ENCODE data around the gene CXCL10.
A peak's percentile ranks its signal among the peaks of the same experiment; 100 is the strongest.
"Not testable (repeated sequence)": the region's sequence is repeated elsewhere in the genome, so short reads cannot be mapped to it uniquely, and the experiment has no call there.

The CXCL10 gene

GRCh38 chr4:76049860-76050416, 26.6 kb upstream of the CXCL10 start:
- intact Hi-C loops (cut with micrococcal nuclease); H3K4me1 Mint-ChIP-seq (ENCODE audit: low read depth); H3K27me3 Mint-ChIP-seq; H3K36me3 Mint-ChIP-seq (ENCODE audit: low read depth); H3K27ac Mint-ChIP-seq; H3K4me3 Mint-ChIP-seq; H3K9me3 Mint-ChIP-seq: not testable (repeated sequence)

GRCh38 chr4:76044686-76045085, 21.4 kb upstream of the CXCL10 start:
- H3K9me3 Mint-ChIP-seq; intact Hi-C loops (cut with micrococcal nuclease); H3K27ac Mint-ChIP-seq; H3K27me3 Mint-ChIP-seq; H3K4me1 Mint-ChIP-seq (ENCODE audit: low read depth); H3K36me3 Mint-ChIP-seq (ENCODE audit: low read depth); H3K4me3 Mint-ChIP-seq: not testable (repeated sequence)

- H3K27me3 Mint-ChIP-seq; intact Hi-C loops (cut with micrococcal nuclease); H3K27ac Mint-ChIP-seq: not testable (repeated sequence)
Observed at GRCh38 chr4:76043306-76043705, 20.0 kb upstream of the CXCL10 start.

GRCh38 chr4:76042241-76042998, 19.1 kb upstream of the CXCL10 start:
- not testable (repeated sequence) for H3K27ac Mint-ChIP-seq, H3K4me3 Mint-ChIP-seq

More at GRCh38 chr4:76043306-76043705, 20.0 kb upstream of the CXCL10 start:
- not testable (repeated sequence) for H3K36me3 Mint-ChIP-seq (ENCODE audit: low read depth); H3K9me3 Mint-ChIP-seq; H3K4me1 Mint-ChIP-seq (ENCODE audit: low read depth); H3K4me3 Mint-ChIP-seq

GRCh38 chr4:76036855-76037254, 13.6 kb upstream of the CXCL10 start:
- H3K9me3 Mint-ChIP-seq: no peaks in the 10 kb centered on the region
- no peaks in the 10 kb centered on the region for H3K4me1 Mint-ChIP-seq (ENCODE audit: low read depth)
- H3K36me3 Mint-ChIP-seq (ENCODE audit: low read depth): no peaks in the 10 kb centered on the region
- intact Hi-C loops (cut with micrococcal nuclease): no loop called here
- no peaks in the 10 kb centered on the region for H3K27me3 Mint-ChIP-seq
- no peak overlapping the region for H3K27ac Mint-ChIP-seq
- no peak overlapping the region for H3K4me3 Mint-ChIP-seq

More at GRCh38 chr4:76042241-76042998, 19.1 kb upstream of the CXCL10 start:
- H3K36me3 Mint-ChIP-seq (ENCODE audit: low read depth); H3K9me3 Mint-ChIP-seq; H3K4me1 Mint-ChIP-seq (ENCODE audit: low read depth); intact Hi-C loops (cut with micrococcal nuclease); H3K27me3 Mint-ChIP-seq: not testable (repeated sequence)

DNA sequence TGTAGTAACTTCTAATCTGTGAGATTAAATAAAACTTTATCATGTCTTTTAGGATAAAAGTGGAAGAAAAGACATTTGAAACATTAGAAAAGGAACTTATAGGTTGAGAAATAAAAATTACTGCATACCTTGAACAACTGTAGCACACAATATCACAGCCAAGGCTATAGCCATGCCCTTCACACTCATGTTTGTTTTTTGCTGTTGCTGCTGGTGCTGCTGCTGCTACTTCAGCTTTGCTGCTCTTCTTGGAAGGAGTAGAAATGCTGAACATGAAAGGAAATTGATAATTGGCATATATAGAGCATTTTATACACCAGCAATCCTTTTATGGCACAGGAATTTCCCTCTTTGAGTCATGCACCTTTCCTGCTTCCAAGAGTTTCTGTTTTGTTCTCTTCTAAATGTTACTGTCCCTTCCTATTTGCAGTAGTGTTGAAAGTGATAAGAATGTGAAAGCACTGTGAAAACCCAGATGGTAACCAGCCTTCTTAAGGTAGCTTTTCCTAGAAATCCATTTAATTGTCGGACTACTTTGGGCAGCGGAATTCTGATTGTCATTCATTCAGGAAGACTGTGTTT, 12.6 kb upstream of the CXCL10 start, which contains the start of gene CXCL11:
Gene CXCL11, minus strand, starts transcription at position 272 of the 582 bp plus-strand sequence. Its CDS starts 83 bp downstream, at position 189.
- H3K27me3 Mint-ChIP-seq: no peaks in the 10 kb centered on the region
- no peak within 1 kb of the TSS for H3K4me3 Mint-ChIP-seq
- H3K36me3 Mint-ChIP-seq (ENCODE audit: low read depth): no peaks in the 10 kb centered on the region
- no peaks in the 10 kb centered on the region for H3K9me3 Mint-ChIP-seq
- no peaks in the 10 kb centered on the region for H3K4me1 Mint-ChIP-seq (ENCODE audit: low read depth)
- intact Hi-C loops (cut with micrococcal nuclease): no loop called here
- H3K27ac Mint-ChIP-seq: no peak within 1 kb of the TSS

DNA sequence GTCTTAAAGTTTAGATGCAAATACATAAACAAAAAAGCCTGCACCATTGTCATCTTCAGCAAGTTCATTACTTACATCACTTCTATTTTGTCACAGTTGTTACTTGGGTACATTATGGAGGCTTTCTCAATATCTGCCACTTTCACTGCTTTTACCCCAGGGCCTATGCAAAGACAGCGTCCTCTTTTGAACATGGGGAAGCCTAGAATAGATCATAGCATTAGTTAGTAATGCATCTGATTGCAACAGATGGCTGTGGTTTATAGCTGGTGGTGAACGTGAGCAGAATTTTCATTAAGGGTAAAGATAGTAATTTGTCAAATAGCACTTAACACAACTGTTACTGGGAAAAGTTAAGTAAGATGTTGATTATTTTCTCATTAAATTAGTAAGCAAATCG, 11.8 kb upstream of the CXCL10 start:
- no peak overlapping the region for H3K4me3 Mint-ChIP-seq
- no peak overlapping the region for H3K27ac Mint-ChIP-seq
- no peaks in the 10 kb centered on the region for H3K9me3 Mint-ChIP-seq
- no peaks in the 10 kb centered on the region for H3K4me1 Mint-ChIP-seq (ENCODE audit: low read depth)
- intact Hi-C loops (cut with micrococcal nuclease): no loop called here
- H3K27me3 Mint-ChIP-seq: no peaks in the 10 kb centered on the region
- no peaks in the 10 kb centered on the region for H3K36me3 Mint-ChIP-seq (ENCODE audit: low read depth)

- Mint-ChIP-seq H3K4me3 (no peak overlapping the region), H3K27ac (no peak overlapping the region), H3K27me3 (no peaks in the 10 kb centered on the region), H3K9me3 (no peaks in the 10 kb centered on the region), H3K4me1 (ENCODE audit: low read depth) (peaks cover 21% of the 10 kb centered on the region), H3K36me3 (ENCODE audit: low read depth) (no peaks in the 10 kb centered on the region)
- intact Hi-C loops (cut with micrococcal nuclease): no loop called here
Observed at GRCh38 chr4:76029300-76029699, 6.0 kb upstream of the CXCL10 start.

- no peaks in the 10 kb centered on the region for H3K27me3 Mint-ChIP-seq
- H3K27ac Mint-ChIP-seq: peak overlapping the region; percentile 48
- peak overlapping the region; percentile 39 for H3K4me3 Mint-ChIP-seq
- H3K36me3 Mint-ChIP-seq (ENCODE audit: low read depth): no peaks in the 10 kb centered on the region
- H3K9me3 Mint-ChIP-seq: no peaks in the 10 kb centered on the region
- H3K4me1 Mint-ChIP-seq (ENCODE audit: low read depth): peaks cover 27% of the 10 kb centered on the region
- intact Hi-C loops (cut with micrococcal nuclease): no loop called here
Observed at GRCh38 chr4:76028350-76028765, 5.1 kb upstream of the CXCL10 start.

DNA sequence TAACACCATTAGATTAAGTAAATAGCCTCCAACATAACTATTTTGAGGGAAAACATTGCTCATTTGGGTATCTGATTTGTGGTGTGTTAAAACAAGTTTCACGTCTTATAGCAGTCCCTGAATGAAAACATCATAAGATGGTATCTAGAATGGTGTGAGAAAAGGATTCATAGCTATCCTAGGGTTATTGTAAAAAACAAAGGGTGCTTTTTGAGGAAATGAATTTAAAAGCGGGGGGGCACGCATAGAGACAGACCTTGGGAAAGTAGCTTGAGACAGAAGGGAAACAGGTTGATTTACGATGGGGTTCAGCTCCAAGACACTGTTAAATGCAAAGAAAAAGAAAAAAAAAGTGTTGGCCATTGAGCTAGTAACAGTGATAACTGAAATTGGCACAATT, 768 bp upstream of the CXCL10 start:
- Mint-ChIP-seq H3K4me3 (no peak overlapping the region), H3K36me3 (ENCODE audit: low read depth) (no peaks in the 10 kb centered on the region), H3K27me3 (no peaks in the 10 kb centered on the region), H3K4me1 (ENCODE audit: low read depth) (peaks cover 35% of the 10 kb centered on the region), H3K9me3 (no peaks in the 10 kb centered on the region), H3K27ac (no peak overlapping the region)
- intact Hi-C loops (cut with micrococcal nuclease): no loop called here

DNA sequence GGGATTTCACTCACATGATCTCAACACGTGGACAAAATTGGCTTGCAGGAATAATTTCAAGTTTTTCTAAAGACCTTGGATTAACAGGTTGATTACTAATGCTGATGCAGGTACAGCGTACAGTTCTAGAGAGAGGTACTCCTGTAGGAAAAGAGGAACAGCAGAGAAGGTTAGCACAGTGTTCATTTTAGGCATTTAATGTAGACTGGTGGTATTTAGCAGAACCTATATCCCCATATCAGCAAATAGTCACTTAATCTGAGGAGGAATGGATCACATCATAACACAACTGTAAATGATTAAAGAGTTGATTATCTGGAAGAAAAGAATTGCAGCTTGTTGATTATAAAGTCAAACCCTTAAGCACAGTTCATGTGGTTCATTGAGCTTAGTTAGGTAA, 620 bp downstream of the CXCL10 start:
- intact Hi-C loops (cut with micrococcal nuclease): no loop called here
- Mint-ChIP-seq H3K9me3 (no peaks in the 10 kb centered on the region), H3K27ac (no peak overlapping the region), H3K36me3 (ENCODE audit: low read depth) (no peaks in the 10 kb centered on the region), H3K4me3 (no peak overlapping the region), H3K4me1 (ENCODE audit: low read depth) (peaks cover 27% of the 10 kb centered on the region), H3K27me3 (no peaks in the 10 kb centered on the region)

GRCh38 chr4:76022031-76022430, 1.3 kb downstream of the CXCL10 start:
- Mint-ChIP-seq H3K9me3 (no peaks in the 10 kb centered on the region), H3K4me3 (no peak overlapping the region), H3K27me3 (no peaks in the 10 kb centered on the region), H3K36me3 (ENCODE audit: low read depth) (no peaks in the 10 kb centered on the region), H3K27ac (no peak overlapping the region), H3K4me1 (ENCODE audit: low read depth) (peaks cover 27% of the 10 kb centered on the region)
- intact Hi-C loops (cut with micrococcal nuclease): no loop called here

DNA sequence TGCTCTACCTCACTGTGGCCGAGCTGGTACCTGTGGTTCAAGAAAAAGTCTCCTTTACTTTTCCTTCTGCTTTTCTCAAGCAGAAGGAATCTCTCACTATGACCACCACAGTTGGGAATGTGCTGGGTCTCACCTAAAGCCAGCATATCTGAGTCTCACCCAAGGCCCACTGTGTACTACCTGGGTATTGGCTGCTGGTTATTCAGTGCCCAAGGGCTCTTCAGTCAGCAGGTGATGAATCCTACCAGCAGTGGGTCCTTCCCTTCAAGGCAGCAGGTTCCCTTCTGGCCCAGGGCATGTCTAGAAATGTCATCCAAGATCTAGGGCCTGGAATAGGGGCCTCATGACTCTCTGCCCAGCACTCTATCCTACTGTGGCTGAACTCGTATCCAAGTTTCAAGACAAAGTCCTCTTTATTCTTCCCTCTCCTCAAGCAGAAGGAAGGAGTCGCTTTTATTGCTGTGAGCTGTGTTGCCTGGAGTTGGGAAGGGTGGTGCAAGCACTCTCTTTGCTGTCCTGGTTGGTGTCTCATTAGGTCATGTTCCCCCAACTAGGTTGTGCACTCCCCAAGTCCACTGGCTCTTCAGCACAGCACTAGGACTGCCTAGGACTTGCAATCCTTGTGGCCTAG, 6.1 kb downstream of the CXCL10 start:
- Mint-ChIP-seq H3K4me1 (ENCODE audit: low read depth) (peaks cover 31% of the 10 kb centered on the region), H3K4me3 (no peak overlapping the region), H3K27ac (no peak overlapping the region), H3K36me3 (ENCODE audit: low read depth) (no peaks in the 10 kb centered on the region), H3K27me3 (no peaks in the 10 kb centered on the region), H3K9me3 (no peaks in the 10 kb centered on the region)
- intact Hi-C loops (cut with micrococcal nuclease): no loop called here

- Mint-ChIP-seq H3K4me3 (no peak overlapping the region), H3K27me3 (no peaks in the 10 kb centered on the region), H3K9me3 (no peaks in the 10 kb centered on the region), H3K27ac (no peak overlapping the region), H3K36me3 (ENCODE audit: low read depth) (no peaks in the 10 kb centered on the region), H3K4me1 (ENCODE audit: low read depth) (peaks cover 39% of the 10 kb centered on the region)
- intact Hi-C loops (cut with micrococcal nuclease): no loop called here
Observed at GRCh38 chr4:76016393-76016792, 6.9 kb downstream of the CXCL10 start.
